ENCODE measurements around the gene BRINP2. TPM values are rescaled to one million over a fixed set of nuclear protein-coding genes. Genes with fewer than 3 reads are reported as not detected.

The BRINP2 gene
- polyA plus RNA-seq, 2 of the 4 experiments (the other 2 are of a cell fraction) = 0.04 to 0.09 TPM

DNA sequence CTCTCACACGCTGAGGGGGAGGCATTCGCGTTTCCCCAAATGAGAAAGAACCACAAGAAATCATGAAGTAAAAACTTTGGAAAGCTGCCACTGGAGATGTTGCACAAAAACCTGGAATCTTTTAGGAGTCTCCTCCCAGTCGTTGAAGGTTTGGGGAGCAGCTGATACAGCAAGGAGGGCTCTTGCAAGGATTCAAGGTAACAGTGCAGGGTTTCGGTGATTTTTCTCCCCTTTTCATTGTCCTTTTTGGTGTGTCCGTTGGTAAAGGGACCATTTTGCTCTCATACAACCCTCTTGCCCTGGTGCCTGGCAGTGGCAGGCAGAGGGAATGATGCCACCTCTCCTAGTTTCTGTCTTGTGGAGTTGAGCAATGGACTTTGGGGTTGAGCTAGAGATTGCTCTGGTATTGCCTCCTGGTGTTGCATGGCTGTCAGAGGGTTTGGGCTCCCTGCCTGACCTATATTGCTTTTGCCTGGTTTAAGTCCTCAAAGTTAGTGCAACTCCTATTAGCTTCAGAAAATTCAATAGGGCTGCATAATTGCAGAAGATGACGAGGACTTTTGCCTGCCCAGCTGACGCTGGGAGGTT, 872 bp downstream of the BRINP2 start (continued):
- TF ChIP-seq PBX3 (IDR thresholded peaks at IDR 0.05) = no peak
- TF ChIP-seq EP300 (IDR thresholded peaks at IDR 0.05) = no peak
- TF ChIP-seq ZFP36 (IDR thresholded peaks at IDR 0.05; ENCODE audit: borderline replicate concordance, partially characterized antibody) = no peak

- Histone ChIP-seq H3K9me3 (no peaks in the 10 kb centered on the region), H3K4me3 (no peak overlapping the region), H3K4me1 (peaks cover 7% of the 10 kb centered on the region; the same call in 1 of the 3 replicates), H3K27ac (no peak overlapping the region), H3K4me2 (no peak overlapping the region)
- TF ChIP-seq FOXS1 (CRISPR knock-in tag; IDR thresholded peaks at IDR 0.05) = no peak
- no peak for TF ChIP-seq PBX3 (IDR thresholded peaks at IDR 0.05)
- ChIA-PET CTCF (interaction anchor here (0.8 to 3.4 kb wide), 4 partner anchors 9 to 129 kb away, joined by 3 to 25 read pairs (median 3); no protein-coding TSS in a partner anchor), POLR2A (no interaction called here)
- DNase-seq (ENCODE audit: low read depth in 1 of 2, low spot score in 1 of 2) = no peak
- 17% methylated on average over 3 of the region's 3 CpGs for WGBS (ENCODE audit: missing lambda C conversion rate)
- FAIRE-seq = no peak
- ATAC-seq = no peak
Observed at GRCh38 chr1:177172272-177172671, 1.5 kb downstream of the BRINP2 start.

- POLR2A ChIA-PET = no interaction called here
- no peak overlapping the region for H3K4me3 ChIP-seq
- peaks cover 7% of the 10 kb centered on the region; the same call in 1 of the 3 replicates for H3K4me1 ChIP-seq
- no peak overlapping the region for H3K4me2 ChIP-seq
- FAIRE-seq (no peak), ATAC-seq (no peak), DNase-seq (ENCODE audit: low read depth in 1 of 2, low spot score in 1 of 2) (peak in 1 of 2 experiments; percentile 6)
- CTCF ChIA-PET = interaction anchor here (0.7 to 3.4 kb wide), 2 partner anchors 9 to 73 kb away, joined by 3 to 25 read pairs; no protein-coding TSS in a partner anchor
- WGBS (ENCODE audit: missing lambda C conversion rate) = 40% methylated on average over 3 of the region's 3 CpGs
- H3K27ac ChIP-seq = no peak overlapping the region
- H3K9me3 ChIP-seq = no peaks in the 10 kb centered on the region
- no peak for TF ChIP-seq MYC (IDR thresholded peaks at IDR 0.05; ENCODE audit: borderline replicate concordance, low read length)
- TF ChIP-seq CBX8 (IDR thresholded peaks at IDR 0.05) = no peak
- no peak for TF ChIP-seq FOSL2 (IDR thresholded peaks at IDR 0.05)
- no peak for TF ChIP-seq FOSL2 (CRISPR knock-in tag; IDR thresholded peaks at IDR 0.05)
- TF ChIP-seq, protein P1, sequence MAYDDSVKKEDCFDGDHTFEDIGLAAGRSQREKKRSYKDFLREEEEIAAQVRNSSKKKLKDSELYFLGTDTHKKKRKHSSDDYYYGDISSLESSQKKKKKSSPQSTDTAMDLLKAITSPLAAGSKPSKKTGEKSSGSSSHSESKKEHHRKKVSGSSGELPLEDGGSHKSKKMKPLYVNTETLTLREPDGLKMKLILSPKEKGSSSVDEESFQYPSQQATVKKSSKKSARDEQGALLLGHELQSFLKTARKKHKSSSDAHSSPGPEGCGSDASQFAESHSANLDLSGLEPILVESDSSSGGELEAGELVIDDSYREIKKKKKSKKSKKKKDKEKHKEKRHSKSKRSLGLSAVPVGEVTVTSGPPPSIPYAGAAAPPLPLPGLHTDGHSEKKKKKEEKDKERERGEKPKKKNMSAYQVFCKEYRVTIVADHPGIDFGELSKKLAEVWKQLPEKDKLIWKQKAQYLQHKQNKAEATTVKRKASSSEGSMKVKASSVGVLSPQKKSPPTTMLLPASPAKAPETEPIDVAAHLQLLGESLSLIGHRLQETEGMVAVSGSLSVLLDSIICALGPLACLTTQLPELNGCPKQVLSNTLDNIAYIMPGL (CRISPR knock-in tag; IDR thresholded peaks at IDR 0.05; ENCODE audit: borderline replicate concordance) = no peak
- TF ChIP-seq, protein P2, sequence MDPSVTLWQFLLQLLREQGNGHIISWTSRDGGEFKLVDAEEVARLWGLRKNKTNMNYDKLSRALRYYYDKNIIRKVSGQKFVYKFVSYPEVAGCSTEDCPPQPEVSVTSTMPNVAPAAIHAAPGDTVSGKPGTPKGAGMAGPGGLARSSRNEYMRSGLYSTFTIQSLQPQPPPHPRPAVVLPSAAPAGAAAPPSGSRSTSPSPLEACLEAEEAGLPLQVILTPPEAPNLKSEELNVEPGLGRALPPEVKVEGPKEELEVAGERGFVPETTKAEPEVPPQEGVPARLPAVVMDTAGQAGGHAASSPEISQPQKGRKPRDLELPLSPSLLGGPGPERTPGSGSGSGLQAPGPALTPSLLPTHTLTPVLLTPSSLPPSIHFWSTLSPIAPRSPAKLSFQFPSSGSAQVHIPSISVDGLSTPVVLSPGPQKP (IDR thresholded peaks at IDR 0.05; ENCODE audit: low read depth, low read length) = no peak
- TF ChIP-seq REST (IDR thresholded peaks at IDR 0.05) = no peak
- TF ChIP-seq ZSCAN20 (CRISPR knock-in tag; IDR thresholded peaks at IDR 0.05) = no peak
- TF ChIP-seq POLR2A (IDR thresholded peaks at IDR 0.05; ENCODE audit: low read length) = no peak
- TF ChIP-seq HOXB13 (CRISPR knock-in tag; IDR thresholded peaks at IDR 0.05; ENCODE audit: low read depth) = no peak
- TF ChIP-seq, protein P3, sequence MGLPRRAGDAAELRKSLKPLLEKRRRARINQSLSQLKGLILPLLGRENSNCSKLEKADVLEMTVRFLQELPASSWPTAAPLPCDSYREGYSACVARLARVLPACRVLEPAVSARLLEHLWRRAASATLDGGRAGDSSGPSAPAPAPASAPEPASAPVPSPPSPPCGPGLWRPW (IDR thresholded peaks at IDR 0.05) = no peak
- no peak for TF ChIP-seq FOXS1 (CRISPR knock-in tag; IDR thresholded peaks at IDR 0.05)
- TF ChIP-seq NR3C1 (IDR thresholded peaks at IDR 0.05) = no peak
Observed at GRCh38 chr1:177172866-177173265, 2.1 kb downstream of the BRINP2 start.

All from A549 (cell line).